IMR-90 (cell line): ENCODE data around the gene ZNF597. TPM values are rescaled to one million over a fixed set of nuclear protein-coding genes. Genes with fewer than 3 reads are reported as not detected.

ENCODE experiments used
- ATAC-seq: fragments of 200-7000 bp; cut with Tn5 transposase; 2 replicates; pipeline ENCODE4 v1.9.1; 2020; ENCODE audit warnings: low read depth, mild to moderate bottlenecking, moderate library complexity
- BruUV-seq: library from RNA; stranded (reverse); fragments of 400-500 nt; replicated peaks from 2 replicates; lab custom pipeline; 2021; lab: Mats Ljungman, UMichigan
- CTCF ChIA-PET: fragments of 300-600 bp; formaldehyde crosslinking; extraction: SDS; loops from one replicate; lab custom pipeline; 2021; ENCODE audit warnings: antibody characterized with exemption; lab: Yijun Ruan, JAX
- POLR2A ChIA-PET: fragments of 300-600 bp; sonication (Branson Sonifier 250); formaldehyde crosslinking; loops from one replicate; lab custom pipeline; 2022; ENCODE audit warnings: antibody characterized with exemption; ENCODE audit not compliant: unreplicated experiment; lab: Charles Lee
- DNase-seq: peaks from one replicate; pipeline ENCODE4 v3.0.0; 2013
- H2AFZ ChIP-seq: replicated peaks from 2 replicates; pipeline ENCODE3; 2013; ENCODE audit warnings: low read length, mild to moderate bottlenecking; ENCODE audit not compliant: poor library complexity
- H2AK5ac ChIP-seq: 2 replicates; pipeline ENCODE4 v1.6.1; 2013; ENCODE audit warnings: low read depth, low read length, inconsistent platforms
- H2AK9ac ChIP-seq: replicated peaks from 2 replicates; pipeline ENCODE3; 2013; ENCODE audit warnings: mild to moderate bottlenecking, low read depth, low read length, moderate library complexity; ENCODE audit not compliant: poor library complexity
- H2BK120ac ChIP-seq: 2 replicates; pipeline ENCODE4 v1.6.1; 2013; ENCODE audit warnings: low read depth, low read length, inconsistent platforms
- H2BK15ac ChIP-seq: 3 replicates; pipeline ENCODE4 v1.6.1; 2013; ENCODE audit warnings: low read depth, low read length, inconsistent platforms
- H2BK20ac ChIP-seq: 2 replicates; pipeline ENCODE4 v1.6.1; 2013; ENCODE audit warnings: low read depth, mild to moderate bottlenecking, inconsistent platforms, low read length, moderate library complexity
- H2BK5ac ChIP-seq: 2 replicates; pipeline ENCODE4 v1.6.1; 2013; ENCODE audit warnings: mild to moderate bottlenecking, low read depth, low read length, inconsistent platforms; ENCODE audit not compliant: poor library complexity, severe bottlenecking
- H3K14ac ChIP-seq: replicated peaks from 2 replicates; pipeline ENCODE4 v1.6.1; 2013; ENCODE audit warnings: low read depth, low read length, inconsistent platforms
- H3K18ac ChIP-seq: 2 replicates; pipeline ENCODE4 v1.6.1; 2013; ENCODE audit warnings: low read depth, low read length, control low read depth
- H3K23ac ChIP-seq: 2 replicates; pipeline ENCODE4 v1.6.1; 2013; ENCODE audit warnings: low read depth, low read length, inconsistent platforms
- H3K27ac ChIP-seq: 2 replicates; pipeline ENCODE4 v1.5.1; 2013; ENCODE audit warnings: mild to moderate bottlenecking, control low read depth, low read length; ENCODE audit not compliant: insufficient read depth
- H3K27me3 ChIP-seq: 2 replicates; pipeline ENCODE4 v1.6.1; 2013; ENCODE audit warnings: low read length; ENCODE audit not compliant: control insufficient read depth, insufficient read depth
- H3K36me3 ChIP-seq: 2 replicates; pipeline ENCODE4 v1.6.1; 2013; ENCODE audit warnings: low read length, mixed read lengths; ENCODE audit not compliant: control insufficient read depth, insufficient read depth
- H3K4ac ChIP-seq: 2 replicates; pipeline ENCODE4 v1.6.1; 2013; ENCODE audit warnings: low read depth, low read length, inconsistent platforms
- H3K4me1 ChIP-seq: 2 replicates; pipeline ENCODE4 v1.6.1; 2013; ENCODE audit warnings: low read length, mixed read lengths; ENCODE audit not compliant: control insufficient read depth, insufficient read depth
- H3K4me2 ChIP-seq: 2 replicates; pipeline ENCODE4 v1.6.1; 2013; ENCODE audit warnings: low read depth, mild to moderate bottlenecking, control low read depth, low read length, moderate library complexity
- H3K4me3 ChIP-seq: 2 replicates; pipeline ENCODE4 v1.5.1; 2013; ENCODE audit warnings: low read depth, mild to moderate bottlenecking, control low read depth, low read length, moderate library complexity; ENCODE audit not compliant: insufficient read depth
- H3K56ac ChIP-seq: 2 replicates; pipeline ENCODE4 v1.6.1; 2013; ENCODE audit warnings: low read length, inconsistent platforms; ENCODE audit not compliant: insufficient read depth; ENCODE audit errors: extremely low read depth
- H3K79me1 ChIP-seq, 2 experiments: 2 replicates each; pipeline ENCODE4 v1.6.1; 2013; ENCODE audit warnings: low read length in 2 of 2, inconsistent platforms in 1 of 2, low read depth in 1 of 2
- H3K9ac ChIP-seq: 2 replicates; pipeline ENCODE4 v1.6.1; 2013; ENCODE audit warnings: low read depth, low read length, control low read depth
- H3K9me1 ChIP-seq: 2 replicates; pipeline ENCODE4 v1.6.1; 2013; ENCODE audit warnings: low read length, inconsistent platforms; ENCODE audit not compliant: insufficient read depth
- H3K9me3 ChIP-seq: 2 replicates; pipeline ENCODE4 v1.6.1; 2013; ENCODE audit warnings: low read length; ENCODE audit not compliant: control insufficient read depth, insufficient read depth
- H4K20me1 ChIP-seq: 2 replicates; pipeline ENCODE4 v1.6.1; 2013; ENCODE audit warnings: low read length, inconsistent platforms; ENCODE audit not compliant: insufficient read depth
- H4K5ac ChIP-seq: 2 replicates; pipeline ENCODE4 v1.6.1; 2013; ENCODE audit warnings: mild to moderate bottlenecking, low read depth, low read length, control low read depth
- H4K8ac ChIP-seq, 2 experiments: 2 replicates each; pipeline ENCODE4 v1.6.1; 2013; ENCODE audit warnings: low read depth in 2 of 2, low read length in 2 of 2, control low read depth in 1 of 2, inconsistent platforms in 1 of 2
- H4K91ac ChIP-seq: 2 replicates; pipeline ENCODE4 v1.6.1; 2013; ENCODE audit warnings: low read depth, low read length, inconsistent platforms; ENCODE audit not compliant: insufficient read depth
- BHLHE40 ChIP-seq: fragments of 150-350 bp; IDR thresholded peaks from 2 replicates; pipeline ENCODE4 v1.6.1; 2016; ENCODE audit warnings: mild to moderate bottlenecking, low read depth, low read length
- CEBPB ChIP-seq: IDR thresholded peaks from 2 replicates; pipeline ENCODE4 v1.6.1; 2012; ENCODE audit warnings: low read depth, low read length, improper control_type of control experiment
- CHD1 ChIP-seq: IDR thresholded peaks from 2 replicates; pipeline ENCODE4 v1.6.1; 2012; ENCODE audit warnings: low read depth, low read length, improper control_type of control experiment
- MAFK ChIP-seq: IDR thresholded peaks from 2 replicates; pipeline ENCODE4 v1.6.1; 2012; ENCODE audit warnings: low read depth, low read length, improper control_type of control experiment
- MAZ ChIP-seq: IDR thresholded peaks from 2 replicates; pipeline ENCODE4 v1.6.1; 2012; ENCODE audit warnings: low read depth, mild to moderate bottlenecking, low read length, improper control_type of control experiment, moderate library complexity, borderline replicate concordance
- MXI1 ChIP-seq: IDR thresholded peaks from 2 replicates; pipeline ENCODE4 v1.6.1; 2012; ENCODE audit warnings: low read depth, mild to moderate bottlenecking, low read length, moderate library complexity, borderline replicate concordance
- POLR2A ChIP-seq: IDR thresholded peaks from 2 replicates; pipeline ENCODE4 v1.6.1; 2012; ENCODE audit warnings: mild to moderate bottlenecking, low read depth, low read length
- RAD21 ChIP-seq: IDR thresholded peaks from 2 replicates; pipeline ENCODE4 v1.6.1; 2012; ENCODE audit warnings: low read length, improper control_type of control experiment
- RCOR1 ChIP-seq: IDR thresholded peaks from 2 replicates; pipeline ENCODE4 v1.6.1; 2012; ENCODE audit warnings: mild to moderate bottlenecking, low read length, improper control_type of control experiment; ENCODE audit not compliant: insufficient replicate concordance
- SMC3 ChIP-seq: fragments of 150-350 bp; IDR thresholded peaks from 2 replicates; pipeline ENCODE4 v1.6.1; 2016; ENCODE audit warnings: low read depth, mild to moderate bottlenecking, antibody characterized with exemption, low read length, moderate library complexity
- WGBS, 2 experiments: methylation state at CpG; one replicate each; pipeline versions ENCODE4 v1.1.5 to v1.1.7; 2013; ENCODE audit warnings: missing lambda C conversion rate in 2 of 2; ENCODE audit not compliant: insufficient read length in 1 of 2; ENCODE audit errors: extremely low coverage in 2 of 2; 5-methylcytosine and 5-hydroxymethylcytosine counted together
- dilution Hi-C: fragments of 300-500 bp; cut with HindIII; formaldehyde crosslinking; loops from one replicate; pipeline ENCODE4 v1.14.3; 2018; ENCODE audit warnings: low sequenced_read_pairs; ENCODE audit not compliant: unreplicated experiment
- in situ Hi-C: fragments of 300-500 bp; cut with MboI; formaldehyde crosslinking; loops from 3 replicates; pipeline ENCODE4 v1.14.3; 2019; ENCODE audit warnings: low sequenced_read_pairs, inconsistent platforms, mixed read lengths
- intact Hi-C: fragments of 100-400 bp; cut with micrococcal nuclease; formaldehyde crosslinking; loops from 2 replicates; pipeline ENCODE4 v1.10.0; 2022
- polyA plus RNA-seq, 3 experiments: library from polyadenylated mRNA; depleted of rRNA; stranded (reverse); fragments of >200 nt; gene quantifications; 2 replicates each; pipeline ENCODE4 v1.2.3, GENCODE V29; 2012; ENCODE audit warnings: low replicate concordance in 1 of 3
- total RNA-seq: library from RNA; depleted of rRNA; stranded (reverse); fragments of >200 nt; gene quantifications from 2 replicates; pipeline ENCODE4 v1.2.3, GENCODE V29; 2012
- TF ChIP-seq, protein P1 (sequence below): conservative IDR thresholded peaks from 2 replicates; pipeline ENCODE4 v1.5.1; 2012; ENCODE audit warnings: mild to moderate bottlenecking, low read depth, low read length, improper control_type of control experiment
- TF ChIP-seq, protein P2 (sequence below): fragments of 150-350 bp; IDR thresholded peaks from 2 replicates; pipeline ENCODE4 v1.6.1; 2017; ENCODE audit warnings: mild to moderate bottlenecking, antibody characterized with exemption, low read length, low read depth
- TF ChIP-seq, protein P3 (sequence below): fragments of 150-350 bp; IDR thresholded peaks from 2 replicates; pipeline ENCODE4 v1.6.1; 2016; ENCODE audit warnings: low read depth, mild to moderate bottlenecking, low read length, moderate library complexity, borderline replicate concordance

Gene ZNF597
- total and polyA plus RNA-seq, 2 of the 4 experiments (the other 2 are of a cell fraction), result 0.91 to 3.0 TPM

DNA sequence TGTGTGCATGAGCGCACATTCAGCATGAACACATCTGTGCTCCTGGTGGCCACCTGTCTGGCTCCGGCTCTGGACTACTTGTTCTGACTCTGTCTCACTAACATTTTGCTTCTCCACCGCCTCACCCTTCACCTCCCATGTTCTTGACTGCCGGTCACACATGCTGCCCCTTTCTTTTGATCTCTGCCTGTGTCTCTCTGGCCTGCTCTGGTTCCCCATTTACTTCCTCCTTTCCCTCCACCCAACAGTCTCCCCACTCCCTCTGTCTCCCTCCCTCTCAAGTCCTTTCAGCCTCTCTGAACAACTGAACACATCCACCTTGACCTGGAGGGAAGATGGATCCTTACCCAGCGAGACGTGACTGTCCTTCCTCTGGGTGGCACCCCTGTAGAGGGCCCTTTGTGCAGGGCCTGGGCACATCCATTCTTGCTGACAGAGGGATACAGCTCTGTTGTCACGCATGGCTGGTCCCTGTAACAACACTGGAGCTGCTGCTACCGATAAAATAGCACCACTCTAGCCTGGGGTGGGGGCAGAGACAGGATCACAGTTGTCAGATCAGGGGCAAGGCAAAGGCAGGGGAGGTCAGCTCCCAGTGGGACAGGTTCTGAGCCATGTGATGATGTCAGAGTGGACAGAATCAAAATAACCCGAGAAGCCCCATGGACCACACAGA lies 53.5 kb downstream of the ZNF597 start:
- Histone ChIP-seq H3K79me1 (peaks cover 26 to 31% of the 10 kb centered on the region in 2 experiments), H3K18ac (no peak overlapping the region), H2BK5ac (no peak overlapping the region), H2AK5ac (no peak overlapping the region), H3K4me3 (no peak overlapping the region), H4K5ac (no peak overlapping the region), H3K9ac (no peak overlapping the region), H3K27me3 (no peaks in the 10 kb centered on the region), H2BK15ac (no peak overlapping the region), H3K4me2 (no peak overlapping the region), H2BK20ac (no peak overlapping the region), H3K4me1 (no peaks in the 10 kb centered on the region), H2AK9ac (no peak overlapping the region), H3K56ac (no peak overlapping the region), H4K20me1 (no peaks in the 10 kb centered on the region), H2BK120ac (no peak overlapping the region), H3K9me1 (no peaks in the 10 kb centered on the region), H3K9me3 (peaks cover 53% of the 10 kb centered on the region), H3K4ac (no peak overlapping the region), H3K36me3 (peaks cover 55% of the 10 kb centered on the region), H3K23ac (no peak overlapping the region), H4K91ac (no peak overlapping the region), H2AFZ (no peak overlapping the region), H3K27ac (no peak overlapping the region), H3K14ac (no peak overlapping the region), H4K8ac (no peak overlapping the region)
- POLR2A ChIA-PET, result no interaction called here
- in situ Hi-C loops (no loop called here), dilution Hi-C loops (no loop called here), intact Hi-C loops (no loop called here)
- ATAC-seq (no peak), DNase-seq (no peak)
- TF ChIP-seq, protein P1, sequence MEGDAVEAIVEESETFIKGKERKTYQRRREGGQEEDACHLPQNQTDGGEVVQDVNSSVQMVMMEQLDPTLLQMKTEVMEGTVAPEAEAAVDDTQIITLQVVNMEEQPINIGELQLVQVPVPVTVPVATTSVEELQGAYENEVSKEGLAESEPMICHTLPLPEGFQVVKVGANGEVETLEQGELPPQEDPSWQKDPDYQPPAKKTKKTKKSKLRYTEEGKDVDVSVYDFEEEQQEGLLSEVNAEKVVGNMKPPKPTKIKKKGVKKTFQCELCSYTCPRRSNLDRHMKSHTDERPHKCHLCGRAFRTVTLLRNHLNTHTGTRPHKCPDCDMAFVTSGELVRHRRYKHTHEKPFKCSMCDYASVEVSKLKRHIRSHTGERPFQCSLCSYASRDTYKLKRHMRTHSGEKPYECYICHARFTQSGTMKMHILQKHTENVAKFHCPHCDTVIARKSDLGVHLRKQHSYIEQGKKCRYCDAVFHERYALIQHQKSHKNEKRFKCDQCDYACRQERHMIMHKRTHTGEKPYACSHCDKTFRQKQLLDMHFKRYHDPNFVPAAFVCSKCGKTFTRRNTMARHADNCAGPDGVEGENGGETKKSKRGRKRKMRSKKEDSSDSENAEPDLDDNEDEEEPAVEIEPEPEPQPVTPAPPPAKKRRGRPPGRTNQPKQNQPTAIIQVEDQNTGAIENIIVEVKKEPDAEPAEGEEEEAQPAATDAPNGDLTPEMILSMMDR, result no peak
- TF ChIP-seq CEBPB (no peak), POLR2A (no peak), BHLHE40 (no peak), RCOR1 (no peak), MAFK (no peak), MAZ (no peak), MXI1 (no peak), SMC3 (no peak), CHD1 (no peak), RAD21 (no peak)
- TF ChIP-seq, protein P2, sequence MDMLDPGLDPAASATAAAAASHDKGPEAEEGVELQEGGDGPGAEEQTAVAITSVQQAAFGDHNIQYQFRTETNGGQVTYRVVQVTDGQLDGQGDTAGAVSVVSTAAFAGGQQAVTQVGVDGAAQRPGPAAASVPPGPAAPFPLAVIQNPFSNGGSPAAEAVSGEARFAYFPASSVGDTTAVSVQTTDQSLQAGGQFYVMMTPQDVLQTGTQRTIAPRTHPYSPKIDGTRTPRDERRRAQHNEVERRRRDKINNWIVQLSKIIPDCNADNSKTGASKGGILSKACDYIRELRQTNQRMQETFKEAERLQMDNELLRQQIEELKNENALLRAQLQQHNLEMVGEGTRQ, result no peak
- TF ChIP-seq, protein P3, sequence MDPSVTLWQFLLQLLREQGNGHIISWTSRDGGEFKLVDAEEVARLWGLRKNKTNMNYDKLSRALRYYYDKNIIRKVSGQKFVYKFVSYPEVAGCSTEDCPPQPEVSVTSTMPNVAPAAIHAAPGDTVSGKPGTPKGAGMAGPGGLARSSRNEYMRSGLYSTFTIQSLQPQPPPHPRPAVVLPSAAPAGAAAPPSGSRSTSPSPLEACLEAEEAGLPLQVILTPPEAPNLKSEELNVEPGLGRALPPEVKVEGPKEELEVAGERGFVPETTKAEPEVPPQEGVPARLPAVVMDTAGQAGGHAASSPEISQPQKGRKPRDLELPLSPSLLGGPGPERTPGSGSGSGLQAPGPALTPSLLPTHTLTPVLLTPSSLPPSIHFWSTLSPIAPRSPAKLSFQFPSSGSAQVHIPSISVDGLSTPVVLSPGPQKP, result no peak
- 91% methylated on average over 3 of the region's 9 CpGs; no CpG with 5 or more reads in 1 of the 2 experiments for WGBS, 2 experiments
- no TSS peak for BruUV-seq
- CTCF ChIA-PET, result no interaction called here
